Measurements from ENCODE around the gene RORC.
A peak's percentile ranks its signal among the peaks of the same experiment; 100 is the strongest.
"Not testable (repeated sequence)": the region's sequence is repeated elsewhere in the genome, so short reads cannot be mapped to it uniquely, and the experiment has no call there.

The RORC gene

GRCh38 chr1:151831605-151832004 is at the start of gene RORC:
Gene RORC (minus strand): TSS chr1:151831802. CDS start chr1:151831764, 38 bp downstream.
- H3K4me3 ChIP-seq (ENCODE audit: low read depth, low read length): no peak within 1 kb of the TSS
- TF ChIP-seq, protein P1, sequence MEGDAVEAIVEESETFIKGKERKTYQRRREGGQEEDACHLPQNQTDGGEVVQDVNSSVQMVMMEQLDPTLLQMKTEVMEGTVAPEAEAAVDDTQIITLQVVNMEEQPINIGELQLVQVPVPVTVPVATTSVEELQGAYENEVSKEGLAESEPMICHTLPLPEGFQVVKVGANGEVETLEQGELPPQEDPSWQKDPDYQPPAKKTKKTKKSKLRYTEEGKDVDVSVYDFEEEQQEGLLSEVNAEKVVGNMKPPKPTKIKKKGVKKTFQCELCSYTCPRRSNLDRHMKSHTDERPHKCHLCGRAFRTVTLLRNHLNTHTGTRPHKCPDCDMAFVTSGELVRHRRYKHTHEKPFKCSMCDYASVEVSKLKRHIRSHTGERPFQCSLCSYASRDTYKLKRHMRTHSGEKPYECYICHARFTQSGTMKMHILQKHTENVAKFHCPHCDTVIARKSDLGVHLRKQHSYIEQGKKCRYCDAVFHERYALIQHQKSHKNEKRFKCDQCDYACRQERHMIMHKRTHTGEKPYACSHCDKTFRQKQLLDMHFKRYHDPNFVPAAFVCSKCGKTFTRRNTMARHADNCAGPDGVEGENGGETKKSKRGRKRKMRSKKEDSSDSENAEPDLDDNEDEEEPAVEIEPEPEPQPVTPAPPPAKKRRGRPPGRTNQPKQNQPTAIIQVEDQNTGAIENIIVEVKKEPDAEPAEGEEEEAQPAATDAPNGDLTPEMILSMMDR (conservative IDR thresholded peaks at IDR 0.05; ENCODE audit: low read depth, low read length): no peak
- DNase-seq (ENCODE audit: low read depth): no peak

- no peak for DNase-seq (ENCODE audit: low read depth)
- TF ChIP-seq, protein P1 (conservative IDR thresholded peaks at IDR 0.05; ENCODE audit: low read depth, low read length): no peak
- no peak overlapping the region for H3K4me3 ChIP-seq (ENCODE audit: low read depth, low read length)
These were observed 44.0 kb upstream of the RORC start for GRCh38 chr1:151875419-151876097.

GRCh38 chr1:151872776-151873175 is 41.2 kb upstream of the RORC start:
- DNase-seq (ENCODE audit: low read depth); H3K4me3 ChIP-seq (ENCODE audit: low read depth, low read length): not testable (repeated sequence)

- no peak overlapping the region for H3K4me3 ChIP-seq (ENCODE audit: low read depth, low read length)
- TF ChIP-seq, protein P1 (conservative IDR thresholded peaks at IDR 0.05; ENCODE audit: low read depth, low read length): no peak
- no peak for DNase-seq (ENCODE audit: low read depth)
These were observed 39.9 kb upstream of the RORC start for GRCh38 chr1:151871284-151872030.

GRCh38 chr1:151868486-151868885 is 36.9 kb upstream of the RORC start:
- no peak overlapping the region for H3K4me3 ChIP-seq (ENCODE audit: low read depth, low read length)
- TF ChIP-seq, protein P1 (conservative IDR thresholded peaks at IDR 0.05; ENCODE audit: low read depth, low read length): no peak
- DNase-seq (ENCODE audit: low read depth): no peak

DNA sequence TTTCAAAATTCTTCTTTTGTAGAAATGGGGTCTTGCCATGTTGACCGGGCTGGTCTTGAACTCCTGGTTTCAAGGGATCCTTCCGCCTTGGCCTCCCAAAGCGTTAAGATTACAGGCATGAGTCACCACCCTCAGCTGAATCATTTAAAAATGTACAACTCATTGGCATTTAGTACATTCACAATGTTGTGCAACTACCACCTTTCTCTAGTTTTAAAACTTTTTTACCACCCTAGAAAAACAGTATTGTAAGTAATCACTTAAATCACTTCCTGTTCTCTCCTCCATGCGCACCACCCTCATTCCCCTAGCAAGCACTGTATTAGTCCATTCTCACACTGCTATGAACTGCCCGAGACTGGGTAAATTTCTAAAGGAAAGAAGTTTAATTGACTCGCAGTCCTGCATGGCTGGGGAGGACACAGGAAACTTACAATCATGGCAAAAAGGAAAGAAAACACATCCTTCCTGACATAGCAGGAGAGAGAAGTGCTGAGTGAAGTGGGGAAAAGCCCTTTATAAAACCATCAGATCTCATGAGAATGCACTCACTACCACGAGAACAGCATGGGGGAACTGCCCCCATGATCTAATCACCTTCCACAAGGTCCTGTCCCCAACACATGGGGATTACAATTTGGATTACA is 36.3 kb upstream of the RORC start:
- TF ChIP-seq, protein P1 (conservative IDR thresholded peaks at IDR 0.05; ENCODE audit: low read depth, low read length): no peak
- no peak overlapping the region for H3K4me3 ChIP-seq (ENCODE audit: low read depth, low read length)
- DNase-seq (ENCODE audit: low read depth): peak; percentile 88

DNA sequence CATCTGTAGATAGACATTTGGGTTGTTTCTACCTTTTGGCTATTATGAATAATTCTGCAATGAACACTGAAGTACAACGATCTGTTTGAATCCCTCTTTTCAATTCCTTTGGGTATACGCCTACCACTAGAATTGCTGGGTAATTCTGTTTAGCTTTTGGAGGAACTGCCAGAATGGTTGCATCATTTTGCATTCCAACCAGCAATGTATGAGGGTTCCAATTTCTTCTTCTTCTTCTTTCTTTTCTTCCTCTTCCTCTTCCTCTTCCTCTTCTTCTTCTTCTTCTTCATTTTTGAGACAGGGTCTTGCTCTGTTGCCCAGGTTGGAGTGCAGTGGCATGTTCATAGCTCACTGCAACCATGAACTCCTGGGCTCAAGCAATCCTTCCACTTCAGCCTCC is 35.7 kb upstream of the RORC start:
- H3K4me3 ChIP-seq (ENCODE audit: low read depth, low read length): no peak overlapping the region
- TF ChIP-seq, protein P1 (conservative IDR thresholded peaks at IDR 0.05; ENCODE audit: low read depth, low read length): no peak
- DNase-seq (ENCODE audit: low read depth): peak; percentile 31

Measured in choroid plexus epithelial cell (primary cell).